Lung (tissue), 12 donors: Measurements from ENCODE around the gene FOXP3. TPM values are rescaled to one million over a fixed set of nuclear protein-coding genes. Genes with fewer than 3 reads are reported as not detected.
A peak's percentile ranks its signal among the peaks of the same experiment; 100 is the strongest.

Source experiments
- ATAC-seq: fragments of 200-7000 bp; cut with Tn5 transposase; one replicate; pipeline ENCODE4 v1.9.1; 2020; ENCODE audit warnings: moderate number of reproducible peaks; ENCODE audit not compliant: insufficient read depth, low FRiP score
- DNase-seq, 3 donors: peaks; one replicate each; pipeline ENCODE4 v3.0.0-alpha.2; 2013 to 2017
- H3K27ac ChIP-seq, 2 donors: one replicate each; pipeline ENCODE4 v1.5.1; 2013; ENCODE audit warnings: mild to moderate bottlenecking in 2 of 2, moderate library complexity in 2 of 2, control low read depth in 1 of 2, inconsistent platforms in 1 of 2, low read depth in 1 of 2, low read length in 1 of 2
- H3K27me3 ChIP-seq, 3 donors: one replicate each; pipeline ENCODE4 v1.5.1; 2013; ENCODE audit warnings: low read length in 2 of 3; ENCODE audit not compliant: control insufficient read depth in 3 of 3, insufficient read depth in 3 of 3
- H3K36me3 ChIP-seq, 4 donors: one replicate each; pipeline ENCODE4 v1.5.1; 2013; ENCODE audit warnings: low read length in 4 of 4, mild to moderate bottlenecking in 1 of 4, moderate library complexity in 1 of 4; ENCODE audit not compliant: control insufficient read depth in 4 of 4, insufficient read depth in 4 of 4
- H3K4me1 ChIP-seq, 5 donors: one replicate each; pipeline ENCODE4 v1.5.1; 2013; ENCODE audit warnings: low read length in 5 of 5, mild to moderate bottlenecking in 2 of 5, moderate library complexity in 1 of 5; ENCODE audit not compliant: control insufficient read depth in 5 of 5, insufficient read depth in 5 of 5
- H3K4me3 ChIP-seq: one replicate; pipeline ENCODE4 v1.5.1; 2013; ENCODE audit warnings: mild to moderate bottlenecking, control low read depth, moderate library complexity
- H3K9ac ChIP-seq, 2 donors: one replicate each; pipeline ENCODE4 v1.5.1; 2013; ENCODE audit warnings: low read length in 2 of 2, control low read depth in 1 of 2; ENCODE audit not compliant: insufficient read depth in 1 of 2
- H3K9me3 ChIP-seq, 4 donors: one replicate each; pipeline ENCODE4 v1.5.1; 2013; ENCODE audit warnings: low read length in 3 of 4, mild to moderate bottlenecking in 1 of 4, moderate library complexity in 1 of 4; ENCODE audit not compliant: control insufficient read depth in 4 of 4, insufficient read depth in 3 of 4
- WGBS, 2 donors: extraction: QIAGEN DNeasy Blood & Tissue Kit; methylation state at CpG; one replicate each; pipeline ENCODE4 v1.1.7; 2013; 5-methylcytosine and 5-hydroxymethylcytosine counted together
- polyA plus RNA-seq, 2 donors: library from polyadenylated mRNA; stranded (reverse); fragments of 200-250 nt; gene quantifications; one replicate each; pipeline ENCODE4 v1.2.1, GENCODE V29; 2013
- total RNA-seq, 2 donors: library from RNA; depleted of rRNA in 1 of 2; stranded (reverse); fragments of >200 nt in 1 of 2; gene quantifications; one replicate each; pipeline ENCODE4 v1.2.1, GENCODE V29; 2014 to 2021
- TF ChIP-seq, protein P1 (sequence below): IDR thresholded peaks from 2 replicates; pipeline ENCODE4 v1.5.1; 2012; ENCODE audit warnings: mild to moderate bottlenecking; ENCODE audit errors: control extremely low read depth, extremely low read depth
- donor health status: control.
- donor health status: control.
- donor health status: Bipolar disorder and iron deficiency.
- donor health status: healthy.
- donor health status: DM: yes; HTN: yes; CAD: no.

Gene FOXP3
- total and polyA plus RNA-seq, 4 donors, result 0.12 to 1.4 (median 0.48) TPM

GRCh38 chrX:49232525-49232924, 32.0 kb downstream of the FOXP3 start:
- WGBS, 2 donors, result 78 to 100% methylated on average over 2 of the region's 2 CpGs
- ATAC-seq, result no peak
- no peak overlapping the region for H3K4me3 ChIP-seq

GRCh38 chrX:49231333-49232000, 33.0 kb downstream of the FOXP3 start:
- Histone ChIP-seq H3K4me3 (no peak overlapping the region), H3K27me3 (no peaks in the 10 kb centered on the region), H3K36me3 (no peaks in the 10 kb centered on the region), H3K4me1 (no peaks in the 10 kb centered on the region), H3K27ac (peak overlapping the region in 1 of 2 donors; percentile 8), H3K9ac (no peak overlapping the region), H3K9me3 (peaks cover 0 to 5% (median 1%) of the 10 kb centered on the region in 4 donors)
- TF ChIP-seq, protein P1, sequence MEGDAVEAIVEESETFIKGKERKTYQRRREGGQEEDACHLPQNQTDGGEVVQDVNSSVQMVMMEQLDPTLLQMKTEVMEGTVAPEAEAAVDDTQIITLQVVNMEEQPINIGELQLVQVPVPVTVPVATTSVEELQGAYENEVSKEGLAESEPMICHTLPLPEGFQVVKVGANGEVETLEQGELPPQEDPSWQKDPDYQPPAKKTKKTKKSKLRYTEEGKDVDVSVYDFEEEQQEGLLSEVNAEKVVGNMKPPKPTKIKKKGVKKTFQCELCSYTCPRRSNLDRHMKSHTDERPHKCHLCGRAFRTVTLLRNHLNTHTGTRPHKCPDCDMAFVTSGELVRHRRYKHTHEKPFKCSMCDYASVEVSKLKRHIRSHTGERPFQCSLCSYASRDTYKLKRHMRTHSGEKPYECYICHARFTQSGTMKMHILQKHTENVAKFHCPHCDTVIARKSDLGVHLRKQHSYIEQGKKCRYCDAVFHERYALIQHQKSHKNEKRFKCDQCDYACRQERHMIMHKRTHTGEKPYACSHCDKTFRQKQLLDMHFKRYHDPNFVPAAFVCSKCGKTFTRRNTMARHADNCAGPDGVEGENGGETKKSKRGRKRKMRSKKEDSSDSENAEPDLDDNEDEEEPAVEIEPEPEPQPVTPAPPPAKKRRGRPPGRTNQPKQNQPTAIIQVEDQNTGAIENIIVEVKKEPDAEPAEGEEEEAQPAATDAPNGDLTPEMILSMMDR, result no peak
- ATAC-seq, result no peak
- no peak for DNase-seq
- WGBS, 2 donors, result 88 to 100% methylated on average over 8 to 10 of the region's 10 CpGs

More at GRCh38 chrX:49232525-49232924, 32.0 kb downstream of the FOXP3 start:
- Histone ChIP-seq H3K27ac (no peak overlapping the region), H3K4me1 (no peaks in the 10 kb centered on the region), H3K36me3 (no peaks in the 10 kb centered on the region), H3K27me3 (no peaks in the 10 kb centered on the region), H3K9me3 (peaks cover 0 to 5% (median 0%) of the 10 kb centered on the region in 4 donors), H3K9ac (no peak overlapping the region)
- TF ChIP-seq, protein P1, result no peak
- no peak for DNase-seq

GRCh38 chrX:49230500-49231232, 33.8 kb downstream of the FOXP3 start:
- Histone ChIP-seq H3K4me1 (no peaks in the 10 kb centered on the region), H3K9ac (no peak overlapping the region), H3K27me3 (no peaks in the 10 kb centered on the region), H3K9me3 (peaks cover 0 to 5% (median 1%) of the 10 kb centered on the region in 4 donors), H3K27ac (peak overlapping the region in 1 of 2 donors; percentile 34), H3K4me3 (no peak overlapping the region), H3K36me3 (no peaks in the 10 kb centered on the region)
- 1 to 42% methylated on average over 38 to 44 of the region's 44 CpGs for WGBS, 2 donors
- ATAC-seq (peak; percentile 79), DNase-seq (peak; percentile 4 to 49 (median 33))
- TF ChIP-seq, protein P1, result no peak
